ENCODE measurements around the gene CRELD2. TPM values are rescaled to one million over a fixed set of nuclear protein-coding genes. Genes with fewer than 3 reads are reported as not detected.

CRELD2 gene
- total RNA-seq, 5 donors from 2014 or later (not counting 1 experiment from before 2014, with no cell fraction given) = 28.2 to 42.7 (median 39.6) TPM

- ChIA-PET CTCF (no interaction called here), POLR2A (no interaction called here)
- Histone ChIP-seq H3K4me1 (ENCODE audit: control insufficient read depth in 1 of 2, extremely low read depth in 1 of 2, insufficient read depth in 2 of 2, low read length in 2 of 2) (peaks cover 0 to 12% of the 10 kb centered on the region in 2 experiments), H3K36me3 (ENCODE audit: control insufficient read depth in 2 of 2, extremely low read depth in 1 of 2, insufficient read depth in 1 of 2, low read length in 1 of 2) (peaks cover 27 to 53% of the 10 kb centered on the region in 2 donors), H3K27ac (ENCODE audit: low read length) (no peak overlapping the region), H3K9me3 (no peaks in the 10 kb centered on the region), H3K4me3 (ENCODE audit: control insufficient read depth in 1 of 2, extremely low read depth in 1 of 2, low read length in 1 of 2) (no peak overlapping the region), H3K27me3 (replicated peaks in 1 of 2; ENCODE audit: control insufficient read depth in 2 of 2, extremely low read depth in 1 of 2, insufficient read depth in 2 of 2, low read length in 1 of 2) (no peaks in the 10 kb centered on the region)
- Mint-ChIP-seq H3K27me3 (no peaks in the 10 kb centered on the region), H3K4me1 (peaks cover 6 to 20% (median 9%) of the 10 kb centered on the region in 3 donors), H3K27ac (no peak overlapping the region), H3K36me3 (peaks cover 27% of the 10 kb centered on the region), H3K9me3 (no peaks in the 10 kb centered on the region), H3K4me3 (no peak overlapping the region)
- no peak for ATAC-seq (replicated peaks in 1 of 4)
- WGBS (ENCODE audit: insufficient coverage) = 97% methylated on average over 16 of the region's 23 CpGs
- no peak for DNase-seq
Observed at GRCh38 chr22:49909476-49910205, 8.8 kb upstream of the CRELD2 start.

- Mint-ChIP-seq H3K27ac (no peak overlapping the region), H3K36me3 (peaks cover 27% of the 10 kb centered on the region), H3K4me3 (no peak overlapping the region), H3K4me1 (peaks cover 9 to 19% (median 11%) of the 10 kb centered on the region in 3 donors), H3K9me3 (no peaks in the 10 kb centered on the region), H3K27me3 (no peaks in the 10 kb centered on the region)
- 96% methylated on average over 25 of the region's 27 CpGs for WGBS (ENCODE audit: insufficient coverage)
- Histone ChIP-seq H3K9me3 (no peaks in the 10 kb centered on the region), H3K36me3 (ENCODE audit: control insufficient read depth in 2 of 2, extremely low read depth in 1 of 2, insufficient read depth in 1 of 2, low read length in 1 of 2) (peaks cover 23 to 51% of the 10 kb centered on the region in 2 donors), H3K4me3 (ENCODE audit: control insufficient read depth in 1 of 2, extremely low read depth in 1 of 2, low read length in 1 of 2) (no peak overlapping the region), H3K4me1 (ENCODE audit: control insufficient read depth in 1 of 2, extremely low read depth in 1 of 2, insufficient read depth in 2 of 2, low read length in 2 of 2) (peaks cover 0 to 13% of the 10 kb centered on the region in 2 experiments), H3K27me3 (replicated peaks in 1 of 2; ENCODE audit: control insufficient read depth in 2 of 2, extremely low read depth in 1 of 2, insufficient read depth in 2 of 2, low read length in 1 of 2) (no peaks in the 10 kb centered on the region), H3K27ac (ENCODE audit: low read length) (no peak overlapping the region)
- no peak for ATAC-seq (replicated peaks in 1 of 4)
- ChIA-PET POLR2A (no interaction called here), CTCF (no interaction called here)
- DNase-seq = no peak
Observed at GRCh38 chr22:49910229-49911155, 7.9 kb upstream of the CRELD2 start.

GRCh38 chr22:49911881-49912625, 6.4 kb upstream of the CRELD2 start:
- Mint-ChIP-seq H3K27ac (no peak overlapping the region), H3K27me3 (no peaks in the 10 kb centered on the region), H3K36me3 (peaks cover 23% of the 10 kb centered on the region), H3K4me1 (peaks cover 11 to 20% (median 14%) of the 10 kb centered on the region in 3 donors), H3K9me3 (no peaks in the 10 kb centered on the region), H3K4me3 (no peak overlapping the region)
- no peak for DNase-seq
- ChIA-PET POLR2A (interaction anchor here in 1 of 2 donors (0.5 kb wide), 1 partner anchor 123 kb away, joined by 4 read pairs; no protein-coding TSS in a partner anchor), CTCF (no interaction called here)
- H3K4me1 ChIP-seq (ENCODE audit: control insufficient read depth in 1 of 2, extremely low read depth in 1 of 2, insufficient read depth in 2 of 2, low read length in 2 of 2) = peaks cover 1 to 18% of the 10 kb centered on the region in 2 experiments
- H3K9me3 ChIP-seq = no peaks in the 10 kb centered on the region
- H3K27ac ChIP-seq (ENCODE audit: low read length) = no peak overlapping the region
- no peak for ATAC-seq (replicated peaks in 1 of 4)
- peaks cover 18 to 42% of the 10 kb centered on the region in 2 donors for H3K36me3 ChIP-seq (ENCODE audit: control insufficient read depth in 2 of 2, extremely low read depth in 1 of 2, insufficient read depth in 1 of 2, low read length in 1 of 2)
- H3K4me3 ChIP-seq (ENCODE audit: control insufficient read depth in 1 of 2, extremely low read depth in 1 of 2, low read length in 1 of 2) = no peak overlapping the region
- no peaks in the 10 kb centered on the region for H3K27me3 ChIP-seq (replicated peaks in 1 of 2; ENCODE audit: control insufficient read depth in 2 of 2, extremely low read depth in 1 of 2, insufficient read depth in 2 of 2, low read length in 1 of 2)
- WGBS (ENCODE audit: insufficient coverage) = 96% methylated on average over 29 of the region's 30 CpGs

DNA sequence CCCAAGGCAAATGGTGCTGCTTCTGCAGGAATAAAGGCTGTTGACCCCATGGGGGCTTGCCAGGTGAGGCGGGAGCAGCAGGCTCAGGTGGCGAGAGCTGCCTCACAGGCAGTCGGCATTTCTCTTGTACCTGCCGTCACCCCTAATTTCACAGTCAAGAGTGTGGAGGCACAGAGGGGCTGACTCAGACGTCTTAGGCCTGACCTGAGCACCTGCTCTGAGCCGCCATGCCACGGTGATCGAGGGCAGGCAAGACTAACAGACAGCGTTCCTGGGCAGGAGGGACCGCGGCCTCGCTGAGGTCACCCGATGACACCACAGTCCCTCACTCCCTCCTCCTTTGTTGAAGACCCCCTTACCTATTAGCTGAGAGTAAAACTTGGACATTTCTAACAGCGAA, 5.4 kb upstream of the CRELD2 start:
- CTCF ChIA-PET = no interaction called here
- H3K36me3 ChIP-seq (ENCODE audit: control insufficient read depth in 2 of 2, extremely low read depth in 1 of 2, insufficient read depth in 1 of 2, low read length in 1 of 2) = peaks cover 18 to 32% of the 10 kb centered on the region in 2 donors
- ATAC-seq (replicated peaks in 1 of 4) (no peak), DNase-seq (no peak)
- Mint-ChIP-seq H3K4me3 (no peak overlapping the region), H3K36me3 (peaks cover 15% of the 10 kb centered on the region), H3K4me1 (peaks cover 6 to 23% (median 13%) of the 10 kb centered on the region in 3 donors), H3K9me3 (no peaks in the 10 kb centered on the region), H3K27ac (no peak overlapping the region), H3K27me3 (no peaks in the 10 kb centered on the region)
- H3K4me3 ChIP-seq (ENCODE audit: control insufficient read depth in 1 of 2, extremely low read depth in 1 of 2, low read length in 1 of 2) = no peak overlapping the region
- no peaks in the 10 kb centered on the region for H3K9me3 ChIP-seq
- POLR2A ChIA-PET = interaction anchor here in 1 of 2 donors (0.5 kb wide), 1 partner anchor 124 kb away, joined by 4 read pairs; no protein-coding TSS in a partner anchor
- peaks cover 4 to 23% of the 10 kb centered on the region in 2 experiments for H3K4me1 ChIP-seq (ENCODE audit: control insufficient read depth in 1 of 2, extremely low read depth in 1 of 2, insufficient read depth in 2 of 2, low read length in 2 of 2)
- H3K27ac ChIP-seq (ENCODE audit: low read length) = no peak overlapping the region
- H3K27me3 ChIP-seq (replicated peaks in 1 of 2; ENCODE audit: control insufficient read depth in 2 of 2, extremely low read depth in 1 of 2, insufficient read depth in 2 of 2, low read length in 1 of 2) = no peaks in the 10 kb centered on the region
- 99% methylated on average over 13 of the region's 14 CpGs for WGBS (ENCODE audit: insufficient coverage)

DNA sequence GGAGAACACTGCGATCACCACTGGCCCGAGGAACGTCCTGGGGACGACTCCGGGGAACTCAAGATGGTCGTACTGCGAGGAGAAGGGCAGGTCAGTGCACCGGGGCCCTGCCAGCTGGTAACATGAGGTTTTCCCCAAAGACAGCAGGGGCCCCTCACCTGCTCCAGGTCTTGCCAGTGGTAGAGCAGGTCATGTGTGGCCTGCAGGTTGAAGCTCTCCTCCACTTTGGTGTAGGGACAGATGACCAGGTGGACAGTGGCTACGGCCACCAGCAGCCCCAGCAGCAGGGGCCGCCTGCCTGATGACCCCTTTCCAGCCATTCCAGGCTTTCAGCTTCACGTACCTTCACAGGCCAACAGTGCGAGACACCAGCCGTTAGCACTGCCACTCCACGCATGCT, 5.0 kb upstream of the CRELD2 start:
- Histone ChIP-seq H3K4me3 (ENCODE audit: control insufficient read depth in 1 of 2, extremely low read depth in 1 of 2, low read length in 1 of 2) (no peak overlapping the region), H3K4me1 (ENCODE audit: control insufficient read depth in 1 of 2, extremely low read depth in 1 of 2, insufficient read depth in 2 of 2, low read length in 2 of 2) (peaks cover 4 to 23% of the 10 kb centered on the region in 2 experiments), H3K27ac (ENCODE audit: low read length) (no peak overlapping the region), H3K27me3 (replicated peaks in 1 of 2; ENCODE audit: control insufficient read depth in 2 of 2, extremely low read depth in 1 of 2, insufficient read depth in 2 of 2, low read length in 1 of 2) (no peaks in the 10 kb centered on the region), H3K36me3 (ENCODE audit: control insufficient read depth in 2 of 2, extremely low read depth in 1 of 2, insufficient read depth in 1 of 2, low read length in 1 of 2) (peaks cover 18 to 29% of the 10 kb centered on the region in 2 donors), H3K9me3 (no peaks in the 10 kb centered on the region)
- H3K27ac Mint-ChIP-seq = no peak overlapping the region
- peaks cover 15% of the 10 kb centered on the region for H3K36me3 Mint-ChIP-seq
- DNase-seq (no peak), ATAC-seq (replicated peaks in 1 of 4) (no peak)
- H3K4me3 Mint-ChIP-seq = no peak overlapping the region
- ChIA-PET POLR2A (no interaction called here), CTCF (no interaction called here)
- no peaks in the 10 kb centered on the region for H3K9me3 Mint-ChIP-seq
- WGBS (ENCODE audit: insufficient coverage) = 98% methylated on average over 14 of the region's 14 CpGs
- peaks cover 6 to 23% (median 13%) of the 10 kb centered on the region in 3 donors for H3K4me1 Mint-ChIP-seq
- no peaks in the 10 kb centered on the region for H3K27me3 Mint-ChIP-seq

GRCh38 chr22:49914256-49914655, 4.2 kb upstream of the CRELD2 start:
- H3K4me1 Mint-ChIP-seq = peaks cover 6 to 23% (median 13%) of the 10 kb centered on the region in 3 donors
- H3K36me3 ChIP-seq (ENCODE audit: control insufficient read depth in 2 of 2, extremely low read depth in 1 of 2, insufficient read depth in 1 of 2, low read length in 1 of 2) = peaks cover 18 to 24% of the 10 kb centered on the region in 2 donors
- no peak for DNase-seq
- H3K4me1 ChIP-seq (ENCODE audit: control insufficient read depth in 1 of 2, extremely low read depth in 1 of 2, insufficient read depth in 2 of 2, low read length in 2 of 2) = peaks cover 10 to 29% of the 10 kb centered on the region in 2 experiments
- WGBS (ENCODE audit: insufficient coverage) = 92% methylated on average over 7 of the region's 12 CpGs
- no peak for ATAC-seq (replicated peaks in 1 of 4)
- POLR2A ChIA-PET = interaction anchor here (0.5 to 0.6 kb wide), 2 partner anchors 45 to 108 kb away, joined by 3 to 8 read pairs; no protein-coding TSS in a partner anchor
- H3K4me3 ChIP-seq (ENCODE audit: control insufficient read depth in 1 of 2, extremely low read depth in 1 of 2, low read length in 1 of 2) = no peak overlapping the region
- no peaks in the 10 kb centered on the region for H3K27me3 ChIP-seq (replicated peaks in 1 of 2; ENCODE audit: control insufficient read depth in 2 of 2, extremely low read depth in 1 of 2, insufficient read depth in 2 of 2, low read length in 1 of 2)
- no peaks in the 10 kb centered on the region for H3K9me3 Mint-ChIP-seq
- no peaks in the 10 kb centered on the region for H3K9me3 ChIP-seq
- H3K27ac ChIP-seq (ENCODE audit: low read length) = no peak overlapping the region
- peaks cover 15% of the 10 kb centered on the region for H3K36me3 Mint-ChIP-seq
- H3K4me3 Mint-ChIP-seq = no peak overlapping the region
- no peaks in the 10 kb centered on the region for H3K27me3 Mint-ChIP-seq
- CTCF ChIA-PET = no interaction called here
- no peak overlapping the region for H3K27ac Mint-ChIP-seq

All from T-cell (primary cell).